Upper lobe of left lung (tissue), 4 donors: ENCODE measurements around the gene TFIP11.

ENCODE experiments used
- EP300 ChIP-seq, 4 donors: sonication (generic); formaldehyde crosslinking; IDR thresholded peaks; one replicate each; pipeline ENCODE4 v1.5.1; 2017; ENCODE audit warnings: antibody characterized with exemption in 4 of 4, control low read depth in 2 of 4
- POLR2A ChIP-seq, 4 donors: fragments of 450-650 bp; IDR thresholded peaks; one replicate each; pipeline ENCODE4 v1.5.1; 2016 to 2017; ENCODE audit warnings: antibody characterized with exemption in 4 of 4, mild to moderate bottlenecking in 2 of 4
- POLR2AphosphoS5 ChIP-seq, 2 donors: sonication (generic); formaldehyde crosslinking; IDR thresholded peaks; one replicate each; pipeline ENCODE4 v1.5.1; 2017; ENCODE audit warnings: antibody characterized with exemption in 2 of 2
- TF ChIP-seq, protein P1 (sequence below), 6 experiments: fragments of 450-650 bp in 4 of 6; fragments of 200-600 bp in 2 of 6; sonication (generic) in 2 of 6; IDR thresholded peaks; one replicate each; pipeline ENCODE4 v1.5.1; 2016 to 2019; ENCODE audit warnings: antibody characterized with exemption in 6 of 6

DNA sequence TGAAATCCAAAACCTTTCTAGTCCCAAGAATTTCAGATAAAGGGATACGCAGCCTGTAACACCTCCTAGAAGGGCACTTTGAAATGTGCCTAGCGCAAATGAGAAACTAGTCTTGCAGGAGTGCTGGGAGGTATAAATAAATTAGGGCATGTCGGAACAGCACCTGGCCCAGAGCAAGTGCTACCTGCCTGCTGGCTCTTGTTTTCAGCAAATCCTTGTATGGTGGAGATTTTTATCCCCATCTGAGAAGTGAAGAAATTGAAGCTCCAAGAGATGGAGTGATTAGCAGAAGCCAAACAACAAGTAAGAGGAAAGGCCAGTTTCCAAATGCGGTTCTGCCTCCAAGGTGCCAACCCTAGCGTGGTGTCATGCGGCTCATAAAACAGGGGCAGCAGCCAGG is 36.7 kb upstream of the TFIP11 start:
- TF ChIP-seq, protein P1, sequence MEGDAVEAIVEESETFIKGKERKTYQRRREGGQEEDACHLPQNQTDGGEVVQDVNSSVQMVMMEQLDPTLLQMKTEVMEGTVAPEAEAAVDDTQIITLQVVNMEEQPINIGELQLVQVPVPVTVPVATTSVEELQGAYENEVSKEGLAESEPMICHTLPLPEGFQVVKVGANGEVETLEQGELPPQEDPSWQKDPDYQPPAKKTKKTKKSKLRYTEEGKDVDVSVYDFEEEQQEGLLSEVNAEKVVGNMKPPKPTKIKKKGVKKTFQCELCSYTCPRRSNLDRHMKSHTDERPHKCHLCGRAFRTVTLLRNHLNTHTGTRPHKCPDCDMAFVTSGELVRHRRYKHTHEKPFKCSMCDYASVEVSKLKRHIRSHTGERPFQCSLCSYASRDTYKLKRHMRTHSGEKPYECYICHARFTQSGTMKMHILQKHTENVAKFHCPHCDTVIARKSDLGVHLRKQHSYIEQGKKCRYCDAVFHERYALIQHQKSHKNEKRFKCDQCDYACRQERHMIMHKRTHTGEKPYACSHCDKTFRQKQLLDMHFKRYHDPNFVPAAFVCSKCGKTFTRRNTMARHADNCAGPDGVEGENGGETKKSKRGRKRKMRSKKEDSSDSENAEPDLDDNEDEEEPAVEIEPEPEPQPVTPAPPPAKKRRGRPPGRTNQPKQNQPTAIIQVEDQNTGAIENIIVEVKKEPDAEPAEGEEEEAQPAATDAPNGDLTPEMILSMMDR (IDR thresholded peaks at IDR 0.05): no peak
- TF ChIP-seq POLR2A (IDR thresholded peaks at IDR 0.05) (no peak), EP300 (IDR thresholded peaks at IDR 0.05) (no peak), POLR2AphosphoS5 (IDR thresholded peaks at IDR 0.05) (no peak)
